Stimulated activated CD4-positive, alpha-beta T cell treated with anti-CD3 and anti-CD28 coated beads, Interleukin-1b, Interleukin-23, amount 100 ng/mL, for 48 hours (primary cell): ENCODE measurements around the gene SH3TC1.

Experiments
- DNase-seq: peaks from one replicate; pipeline ENCODE4 v3.0.0-alpha.2; 2020

The SH3TC1 gene

DNA sequence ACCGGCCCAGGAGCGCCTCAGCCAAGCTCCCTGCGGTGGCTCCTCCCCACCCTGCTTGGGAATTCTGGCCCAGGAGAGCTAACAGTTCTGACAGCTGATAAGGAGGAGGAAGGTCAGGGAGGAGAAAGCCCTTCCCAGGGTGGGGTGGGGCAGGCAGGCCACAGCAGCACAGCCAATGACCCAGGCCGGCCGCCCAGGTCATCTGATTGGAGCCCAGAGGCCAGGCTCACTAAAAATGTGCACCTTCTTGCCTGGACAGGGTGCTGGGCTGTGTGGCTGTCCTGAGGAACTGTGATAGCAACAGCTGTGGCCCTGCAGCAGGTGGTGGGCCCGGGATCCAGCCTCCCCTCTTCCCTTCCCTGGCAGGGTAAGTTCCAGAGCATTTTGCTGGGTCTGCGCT, 17.2 kb upstream of the SH3TC1 start:
- DNase-seq = no peak

GRCh38 chr4:8182294-8182693, 16.8 kb upstream of the SH3TC1 start:
- DNase-seq = no peak

DNA sequence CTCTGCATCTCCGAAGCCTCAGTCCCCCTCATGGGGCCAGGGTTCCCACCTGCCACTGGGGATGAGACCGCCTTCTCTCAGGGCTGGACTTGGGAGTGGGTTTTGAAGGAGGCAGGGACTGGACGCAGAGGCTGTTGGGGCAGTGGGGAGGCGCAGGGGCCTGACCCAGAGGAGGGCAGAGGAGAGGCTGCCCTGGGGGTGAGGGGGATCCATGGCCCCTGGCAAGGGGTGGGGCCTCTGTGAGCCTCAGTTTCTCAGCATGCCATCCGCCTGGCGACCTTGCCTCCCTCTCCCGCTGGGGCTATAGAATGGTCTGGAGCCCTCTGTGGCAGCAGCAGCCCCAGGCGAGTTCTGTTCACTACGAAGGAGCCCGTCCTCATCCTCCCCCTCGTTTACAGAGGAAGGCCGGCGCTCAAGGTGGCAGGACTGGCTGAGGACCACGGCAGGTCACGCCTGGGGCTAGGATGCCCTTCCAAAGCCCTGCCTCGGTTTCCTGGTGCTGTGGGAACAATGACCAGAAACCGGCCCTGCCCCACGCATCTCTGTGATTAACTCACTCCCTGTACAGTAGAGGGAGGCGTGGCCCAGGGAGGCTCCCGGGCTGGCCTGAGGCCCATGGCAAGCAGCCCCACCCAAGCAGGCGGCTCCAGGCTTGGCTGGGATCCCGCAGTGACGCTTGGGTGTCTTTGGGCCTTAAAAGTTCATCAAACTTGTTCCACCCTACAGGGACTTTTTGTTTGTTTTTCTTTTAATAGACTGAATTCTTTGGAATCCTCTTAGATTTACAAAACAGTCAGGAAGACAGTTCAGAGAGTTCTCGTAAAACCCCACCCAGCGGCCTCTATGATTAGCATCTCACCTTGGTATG, 16.0 kb upstream of the SH3TC1 start:
- no peak for DNase-seq

DNA sequence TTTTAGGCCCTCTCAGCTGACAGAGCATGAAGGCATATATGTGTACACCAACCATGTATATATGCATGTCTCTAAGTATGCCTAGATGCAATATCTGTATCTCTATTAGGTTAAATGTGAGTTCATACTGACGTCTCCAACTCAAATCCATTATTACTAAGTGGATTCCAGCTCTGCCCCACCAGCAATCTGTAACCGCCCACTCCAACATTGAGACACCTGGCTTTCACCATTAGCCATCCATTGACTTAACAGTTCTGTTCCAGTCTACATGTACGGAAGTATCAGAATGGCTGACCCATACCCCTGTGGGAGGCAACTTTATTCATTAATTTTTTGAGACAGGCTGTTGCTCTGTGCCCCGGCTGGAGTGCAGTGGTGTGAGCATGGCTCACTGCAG, 15.0 kb upstream of the SH3TC1 start:
- no peak for DNase-seq

DNA sequence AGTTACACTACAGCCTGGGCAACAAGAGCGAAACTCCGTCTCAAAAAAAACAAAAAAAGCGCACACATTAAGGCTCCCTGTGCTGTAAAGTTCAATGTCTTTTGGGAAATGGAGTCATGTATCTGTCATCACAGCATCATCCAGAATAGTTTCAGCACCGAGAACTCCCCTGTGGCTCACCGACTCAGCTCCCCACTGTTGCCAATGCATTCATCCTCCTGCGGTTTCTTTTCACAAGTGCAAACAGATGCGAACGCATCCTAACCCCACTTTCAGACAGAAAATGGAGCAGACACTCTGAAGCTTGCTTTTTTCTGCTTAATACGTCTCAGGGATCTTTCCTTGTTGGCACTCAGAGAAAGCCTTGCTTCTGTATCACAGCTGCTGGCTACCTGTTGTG, 13.8 kb upstream of the SH3TC1 start:
- no peak for DNase-seq

GRCh38 chr4:8185930-8186329, 13.2 kb upstream of the SH3TC1 start:
- DNase-seq = no peak

DNA sequence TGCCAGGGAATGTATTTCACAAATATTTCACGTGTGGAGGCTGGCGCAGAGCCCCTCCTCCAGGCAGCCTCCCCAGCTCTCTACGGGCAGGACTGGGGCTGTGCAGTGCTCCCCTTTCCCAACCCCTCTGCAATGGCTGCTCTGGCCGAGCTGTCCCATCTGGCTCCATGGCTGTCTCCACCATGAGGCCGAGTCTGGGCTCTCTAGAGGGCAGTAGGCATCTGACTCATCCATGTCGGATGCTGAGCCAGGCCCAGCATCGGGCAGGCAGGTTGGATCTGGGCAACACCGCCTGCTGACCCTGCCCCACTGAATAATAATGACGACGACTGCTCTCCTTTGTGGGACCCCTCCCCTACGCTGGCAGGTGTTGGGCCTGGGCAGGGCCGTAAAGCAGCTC, 11.0 kb upstream of the SH3TC1 start:
- no peak for DNase-seq

DNA sequence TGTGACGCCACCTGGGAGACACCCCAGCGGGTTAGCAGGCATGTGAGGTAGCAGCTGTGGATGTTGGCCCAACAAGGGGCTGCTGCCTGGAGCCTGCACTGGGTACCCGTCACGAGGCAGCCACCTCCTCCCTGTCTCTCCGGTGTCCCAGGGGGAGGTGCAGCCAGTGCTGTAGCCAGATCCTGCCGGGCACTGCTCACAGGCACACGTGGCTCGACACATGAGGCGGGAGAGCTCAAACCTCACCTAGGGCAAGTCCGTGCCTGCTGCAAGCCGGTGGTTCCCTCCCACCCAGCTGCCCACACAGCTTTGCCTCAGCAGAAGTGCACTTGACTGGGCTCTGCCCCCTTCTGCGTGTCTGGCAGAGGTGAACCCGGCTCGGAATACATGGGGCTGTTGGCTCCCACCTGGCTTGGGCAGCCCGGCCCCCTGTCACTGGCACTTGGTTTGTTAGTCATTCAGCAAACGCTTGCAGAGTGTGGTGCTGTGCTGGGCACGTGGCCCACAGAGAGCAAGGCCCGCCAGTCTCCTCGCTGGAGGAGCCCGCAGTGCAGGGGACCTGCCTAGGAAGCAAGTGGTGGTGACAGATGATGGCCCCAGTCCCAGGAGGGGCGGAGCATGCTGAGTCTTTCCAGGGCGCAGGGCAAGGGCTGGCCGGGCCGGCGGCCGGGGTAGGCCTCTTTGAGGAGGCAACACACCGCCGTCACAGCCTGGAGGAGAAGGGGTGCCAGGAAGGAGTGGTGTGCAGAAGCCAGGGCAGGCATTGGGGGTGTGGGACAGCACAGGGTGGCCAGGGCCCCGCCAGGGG, 10.1 kb upstream of the SH3TC1 start:
- DNase-seq = no peak

- no peak for DNase-seq
Measured at GRCh38 chr4:8189551-8190466, 9.3 kb upstream of the SH3TC1 start.

DNA sequence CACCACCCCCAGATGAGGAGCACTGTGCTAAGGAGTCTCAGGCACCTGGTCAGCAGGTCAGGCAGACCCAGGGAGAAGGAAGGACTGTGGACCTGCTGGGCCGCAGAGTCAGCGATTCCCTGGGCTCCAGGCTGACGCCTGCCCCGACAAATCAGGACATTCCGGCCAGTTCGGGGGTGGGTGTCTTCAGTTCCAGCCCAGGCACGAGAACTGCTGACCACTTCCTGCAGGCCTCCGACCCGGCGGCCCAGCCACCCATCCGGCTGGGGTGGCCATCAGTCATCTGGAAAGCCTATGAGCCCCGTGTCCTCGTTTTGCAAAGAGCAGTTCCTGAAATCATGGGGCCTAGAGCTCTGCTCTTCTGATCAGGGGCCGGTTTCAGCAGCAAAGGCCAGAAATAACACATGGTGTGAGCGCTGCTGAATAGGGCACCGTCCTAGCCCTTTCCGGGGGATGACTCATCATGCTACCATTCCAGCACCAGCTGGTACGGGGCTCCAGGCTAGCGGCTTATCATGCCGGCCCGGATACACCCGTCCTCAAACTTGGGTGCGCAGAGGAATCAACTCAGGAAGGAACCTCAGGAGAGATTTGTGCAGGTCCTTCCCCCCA, 7.8 kb upstream of the SH3TC1 start:
- DNase-seq = no peak

DNA sequence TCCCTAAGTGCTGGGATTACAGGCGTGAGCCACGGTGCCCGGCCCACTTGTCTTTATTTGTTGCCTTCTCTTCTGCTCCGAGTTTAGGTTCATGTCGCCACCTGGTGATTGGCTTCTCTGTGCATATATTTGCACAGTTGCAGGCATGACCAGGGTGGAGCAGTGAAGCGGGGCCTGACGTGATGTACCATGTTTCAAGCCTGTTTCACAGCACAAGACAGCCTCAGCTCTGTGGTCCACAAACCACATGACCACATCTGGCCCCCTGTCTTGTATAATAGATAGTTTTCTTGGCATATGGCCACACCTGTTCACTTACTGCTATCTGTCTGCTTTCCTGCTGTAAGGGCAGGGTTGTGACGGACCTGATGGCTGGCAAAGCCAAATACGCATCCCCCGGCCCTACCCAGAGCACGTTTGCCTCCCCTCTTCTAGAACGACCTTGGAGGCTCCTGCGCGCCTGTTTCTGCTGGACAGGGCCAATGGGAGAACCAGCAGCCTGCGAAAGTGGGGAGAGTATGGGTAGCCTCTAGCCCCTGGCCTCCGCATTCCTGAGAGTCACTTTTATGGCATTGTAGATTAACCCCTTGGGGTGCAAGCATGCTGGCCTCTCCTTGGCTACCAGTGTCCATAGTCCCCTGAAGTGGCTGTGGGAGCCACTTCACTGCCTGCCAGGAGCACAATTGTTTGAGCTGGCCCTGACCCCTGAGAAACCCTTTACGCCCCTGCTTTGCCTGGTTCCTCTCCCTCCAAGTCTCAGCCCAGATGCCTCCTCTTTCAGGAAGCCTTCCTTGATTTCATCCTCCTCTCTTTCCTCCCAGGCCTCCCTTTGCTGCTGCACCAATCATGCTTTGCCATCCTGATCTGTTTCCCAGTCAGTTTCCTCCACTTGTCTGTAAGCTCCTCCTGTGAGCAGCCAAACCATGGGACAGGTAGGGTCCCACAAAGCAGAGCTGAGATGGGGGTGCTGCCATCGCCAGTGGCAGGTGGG, 6.0 kb upstream of the SH3TC1 start:
- DNase-seq = no peak

DNA sequence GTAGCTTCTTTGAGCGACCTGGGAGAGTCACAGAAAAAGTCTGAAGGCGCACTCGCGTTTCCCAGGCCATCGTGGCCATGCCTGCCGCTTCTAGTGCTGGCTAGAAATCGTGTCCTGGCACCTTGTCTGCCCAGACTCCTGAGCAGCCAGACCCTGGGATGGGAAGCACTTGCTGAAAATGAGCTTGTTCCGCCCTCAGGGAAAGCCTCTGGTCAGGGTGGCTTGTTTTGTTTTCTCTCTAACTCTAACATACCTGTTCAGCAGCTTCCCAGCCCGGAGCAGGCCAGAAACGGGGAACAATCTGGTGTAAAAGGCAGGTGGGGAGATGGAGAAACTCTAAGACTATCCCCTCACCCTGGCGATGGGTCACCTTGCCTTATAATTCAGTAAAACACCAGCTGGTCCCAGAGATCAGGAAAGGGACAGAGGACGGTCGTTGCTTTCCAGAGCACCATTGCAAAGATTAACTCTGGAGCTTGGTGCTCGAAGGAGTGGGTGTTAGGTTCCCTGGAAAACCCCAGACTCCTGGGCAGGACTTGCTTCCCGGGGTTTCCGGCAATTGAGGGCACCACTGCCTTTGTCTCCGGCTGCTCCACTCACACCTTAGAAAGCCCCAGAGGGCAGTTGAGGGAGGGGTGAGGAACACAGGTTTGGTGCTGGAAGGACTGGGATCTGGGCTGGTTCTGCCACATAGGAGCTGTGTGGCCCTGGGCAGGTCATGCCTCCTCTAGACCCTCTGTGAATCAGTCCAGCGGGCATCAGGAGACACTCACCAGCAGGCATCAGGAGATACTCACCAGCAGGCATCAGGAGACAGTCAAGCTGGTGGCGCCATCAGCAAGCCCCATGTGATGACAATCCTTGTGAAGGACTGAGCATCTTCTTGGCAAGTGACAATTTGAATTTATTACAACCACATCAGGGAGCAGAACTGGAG, 4.5 kb upstream of the SH3TC1 start:
- DNase-seq = no peak

DNA sequence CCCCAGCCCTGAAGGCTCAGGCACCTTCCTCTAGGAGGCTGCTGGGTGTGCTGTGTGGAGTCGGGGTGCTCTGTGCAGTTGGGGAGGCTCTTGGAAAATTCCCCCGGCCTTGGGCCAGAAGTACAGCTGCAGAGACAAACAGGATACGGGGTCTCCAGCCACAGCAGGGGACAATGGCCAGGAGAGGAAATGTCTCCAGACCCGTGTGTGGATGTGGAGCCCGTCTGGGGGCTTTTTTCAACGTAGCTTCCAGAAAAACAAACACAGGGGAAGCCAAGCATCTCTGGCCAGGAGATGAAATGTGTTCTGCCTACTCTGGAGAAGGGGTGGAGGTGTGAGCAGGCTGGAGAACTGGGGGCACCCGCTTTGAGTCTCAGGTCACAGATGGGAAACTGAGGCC, 3.7 kb upstream of the SH3TC1 start:
- DNase-seq = no peak

GRCh38 chr4:8195841-8196458, 3.1 kb upstream of the SH3TC1 start:
- DNase-seq = no peak

DNA sequence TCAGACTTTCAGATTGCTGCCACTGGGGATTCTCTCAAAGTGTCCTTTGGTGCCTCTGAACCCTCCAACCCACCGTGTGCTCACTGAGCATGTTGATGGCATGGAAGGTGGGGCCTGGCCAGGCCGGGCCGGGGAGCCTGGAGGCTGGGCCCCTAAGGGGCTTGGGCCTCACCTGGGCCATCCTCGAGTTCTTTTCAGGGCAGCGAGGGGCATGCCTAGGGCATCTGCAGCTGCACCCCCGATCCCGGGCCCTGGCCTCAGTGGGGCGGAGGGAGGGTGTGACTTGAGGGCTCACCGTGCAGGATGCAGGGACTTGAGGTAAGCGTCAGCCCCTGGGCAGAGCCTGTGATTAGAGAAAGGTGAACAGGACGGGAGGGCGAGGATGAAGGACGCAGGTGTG, 1.6 kb upstream of the SH3TC1 start:
- no peak for DNase-seq

- DNase-seq = no peak
Measured at GRCh38 chr4:8198206-8198905, 734 bp upstream of the SH3TC1 start.

DNA sequence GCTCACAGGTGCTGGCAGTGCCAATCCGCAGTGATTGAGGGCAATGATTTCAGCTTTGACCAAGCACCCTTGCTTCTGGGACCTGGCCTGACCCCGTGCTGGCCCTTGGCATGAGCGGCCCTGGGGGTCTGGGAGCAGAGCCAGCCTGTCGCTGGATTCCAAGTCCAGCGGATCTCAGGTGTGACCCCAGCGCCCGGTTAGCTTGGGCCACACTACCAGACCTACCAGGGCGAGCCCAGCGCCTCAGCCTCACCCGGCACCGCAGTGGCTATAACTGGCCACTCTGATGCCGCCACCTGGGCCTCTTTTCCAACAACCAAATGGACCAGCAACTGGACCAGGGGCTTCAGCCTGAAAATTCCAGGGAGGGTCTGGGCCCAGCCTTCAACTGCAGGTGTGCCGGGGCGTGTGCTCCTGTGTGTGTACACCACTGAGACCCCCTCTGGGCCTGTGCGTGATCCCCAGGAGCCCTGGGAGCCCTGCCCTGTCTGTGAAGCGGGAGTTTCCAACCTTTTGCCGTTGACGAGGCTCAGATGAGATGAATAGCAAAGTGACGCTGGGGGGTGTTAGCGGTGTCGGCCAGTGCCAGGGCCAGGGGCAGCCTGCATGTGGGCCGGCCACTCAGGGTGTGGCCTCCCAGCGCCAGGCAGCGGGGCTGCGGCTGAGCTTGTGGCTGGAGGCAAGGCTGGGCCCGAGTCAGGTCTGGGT, 658 bp downstream of the SH3TC1 start:
- DNase-seq = no peak

- DNase-seq = peak; percentile 32
Measured at GRCh38 chr4:8200302-8200975, 1.3 kb downstream of the SH3TC1 start.
